Measurements from ENCODE around the gene LHX3. TPM values are rescaled to one million over a fixed set of nuclear protein-coding genes. Genes with fewer than 3 reads are reported as not detected.

Gene LHX3
- total and polyA plus RNA-seq, 8 donors: not detected

GRCh38 chr9:136244969-136245218 is 40.0 kb upstream of the LHX3 start:
- H3K36me3 ChIP-seq: no peaks in the 10 kb centered on the region
- no peaks in the 10 kb centered on the region for H3K27me3 ChIP-seq
- H3K9me3 ChIP-seq: no peaks in the 10 kb centered on the region
- peak overlapping the region in 2 of 5 donors; percentile 73 to 75 for H3K27ac ChIP-seq
- peak overlapping the region; percentile 80 to 97 (median 88) for H3K4me3 ChIP-seq
- WGBS, 5 donors: 1 to 6% (median 3%) methylated on average over 6 of the region's 6 CpGs
- TF ChIP-seq POLR2AphosphoS5 (IDR thresholded peaks at IDR 0.05) (no peak), EP300 (IDR thresholded peaks at IDR 0.05) (no peak), POLR2A (IDR thresholded peaks at IDR 0.05) (no peak)
- TF ChIP-seq, protein P1, sequence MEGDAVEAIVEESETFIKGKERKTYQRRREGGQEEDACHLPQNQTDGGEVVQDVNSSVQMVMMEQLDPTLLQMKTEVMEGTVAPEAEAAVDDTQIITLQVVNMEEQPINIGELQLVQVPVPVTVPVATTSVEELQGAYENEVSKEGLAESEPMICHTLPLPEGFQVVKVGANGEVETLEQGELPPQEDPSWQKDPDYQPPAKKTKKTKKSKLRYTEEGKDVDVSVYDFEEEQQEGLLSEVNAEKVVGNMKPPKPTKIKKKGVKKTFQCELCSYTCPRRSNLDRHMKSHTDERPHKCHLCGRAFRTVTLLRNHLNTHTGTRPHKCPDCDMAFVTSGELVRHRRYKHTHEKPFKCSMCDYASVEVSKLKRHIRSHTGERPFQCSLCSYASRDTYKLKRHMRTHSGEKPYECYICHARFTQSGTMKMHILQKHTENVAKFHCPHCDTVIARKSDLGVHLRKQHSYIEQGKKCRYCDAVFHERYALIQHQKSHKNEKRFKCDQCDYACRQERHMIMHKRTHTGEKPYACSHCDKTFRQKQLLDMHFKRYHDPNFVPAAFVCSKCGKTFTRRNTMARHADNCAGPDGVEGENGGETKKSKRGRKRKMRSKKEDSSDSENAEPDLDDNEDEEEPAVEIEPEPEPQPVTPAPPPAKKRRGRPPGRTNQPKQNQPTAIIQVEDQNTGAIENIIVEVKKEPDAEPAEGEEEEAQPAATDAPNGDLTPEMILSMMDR (IDR thresholded peaks at IDR 0.05): no peak
- no peak for DNase-seq
- H3K4me1 ChIP-seq: peaks cover 13 to 43% (median 35%) of the 10 kb centered on the region in 4 donors
- intact Hi-C loops (cut with DNase I; ENCODE audit: low total_unique reads): no loop called here

GRCh38 chr9:136244122-136244968 is 39.4 kb upstream of the LHX3 start:
- WGBS, 5 donors: 30 to 38% (median 37%) methylated on average over 11 of the region's 11 CpGs
- H3K27ac ChIP-seq: no peak overlapping the region

DNA sequence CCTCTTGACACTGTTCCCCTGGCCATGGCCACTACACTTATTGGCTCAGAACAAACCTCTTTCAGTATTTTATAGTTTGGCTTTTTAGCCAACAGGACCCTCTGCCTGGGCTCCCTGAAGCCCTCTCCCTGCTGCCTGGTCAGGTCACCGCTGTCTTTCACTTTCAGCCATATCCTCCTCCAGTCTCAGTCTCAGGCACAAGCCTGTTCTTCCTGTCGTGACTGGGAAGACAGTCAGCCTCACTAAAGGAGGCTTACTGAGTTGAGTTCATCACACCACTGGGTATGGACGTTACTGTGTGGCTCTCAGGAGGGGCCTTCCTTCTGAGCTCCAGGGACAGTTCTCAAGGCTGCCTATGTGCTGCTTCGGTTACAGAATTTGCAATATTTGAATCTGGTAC is 38.7 kb upstream of the LHX3 start:
- Histone ChIP-seq H3K36me3 (no peaks in the 10 kb centered on the region), H3K27me3 (no peaks in the 10 kb centered on the region), H3K4me3 (no peak overlapping the region), H3K9me3 (no peaks in the 10 kb centered on the region), H3K27ac (no peak overlapping the region), H3K4me1 (peaks cover 14 to 56% (median 43%) of the 10 kb centered on the region in 4 donors)
- no peak for DNase-seq
- WGBS, 5 donors: 74 to 85% (median 78%) methylated on average over 4 of the region's 4 CpGs
- intact Hi-C loops (cut with DNase I; ENCODE audit: low total_unique reads): no loop called here
- TF ChIP-seq EP300 (IDR thresholded peaks at IDR 0.05) (no peak), POLR2A (IDR thresholded peaks at IDR 0.05) (no peak), POLR2AphosphoS5 (IDR thresholded peaks at IDR 0.05) (no peak)
- TF ChIP-seq, protein P1 (IDR thresholded peaks at IDR 0.05): no peak

More at GRCh38 chr9:136244122-136244968, 39.4 kb upstream of the LHX3 start:
- intact Hi-C loops (cut with DNase I; ENCODE audit: low total_unique reads): no loop called here
- Histone ChIP-seq H3K9me3 (no peaks in the 10 kb centered on the region), H3K36me3 (no peaks in the 10 kb centered on the region), H3K27me3 (no peaks in the 10 kb centered on the region), H3K4me1 (peaks cover 14 to 49% (median 40%) of the 10 kb centered on the region in 4 donors), H3K4me3 (peak overlapping the region; percentile 80 to 97 (median 88))
- DNase-seq: peak in 1 of 2 donors; percentile 44
- TF ChIP-seq POLR2A (IDR thresholded peaks at IDR 0.05) (no peak), POLR2AphosphoS5 (IDR thresholded peaks at IDR 0.05) (no peak), EP300 (IDR thresholded peaks at IDR 0.05) (no peak)
- TF ChIP-seq, protein P1 (IDR thresholded peaks at IDR 0.05): no peak

DNA sequence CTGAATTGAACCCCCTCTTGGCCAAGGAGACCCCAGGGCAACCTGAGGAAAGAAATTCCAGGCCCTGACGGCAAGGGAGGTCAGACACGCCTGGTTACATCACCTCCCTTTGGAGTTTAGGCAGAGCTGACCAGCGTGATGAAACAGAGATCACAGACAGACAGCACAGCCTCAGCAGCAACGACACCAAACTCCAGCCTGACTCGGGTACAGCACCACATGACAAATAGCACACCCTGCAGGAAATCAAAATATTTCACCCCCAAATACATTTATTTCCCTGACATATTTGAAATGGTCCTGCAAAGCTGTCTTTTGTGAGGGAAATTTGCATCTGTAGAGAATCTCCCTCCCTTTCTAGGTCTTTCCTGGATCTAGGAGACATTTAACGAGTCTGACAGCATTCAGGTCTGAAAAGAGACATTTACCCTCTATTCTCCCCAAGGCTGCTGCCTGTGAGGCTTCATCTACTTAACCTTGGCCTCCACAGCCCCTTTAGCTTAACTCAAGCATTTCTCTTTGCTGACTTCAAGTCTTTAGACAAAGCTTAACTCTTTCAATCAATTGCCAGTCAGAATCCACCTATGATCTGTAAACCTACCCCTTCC is 38.1 kb upstream of the LHX3 start:
- no peak for TF ChIP-seq POLR2AphosphoS5 (IDR thresholded peaks at IDR 0.05)
- TF ChIP-seq, protein P1 (IDR thresholded peaks at IDR 0.05): no peak
- no peak for TF ChIP-seq EP300 (IDR thresholded peaks at IDR 0.05)
- H3K9me3 ChIP-seq: no peaks in the 10 kb centered on the region
- H3K36me3 ChIP-seq: no peaks in the 10 kb centered on the region
- H3K4me3 ChIP-seq: no peak overlapping the region
- peaks cover 14 to 62% (median 43%) of the 10 kb centered on the region in 4 donors for H3K4me1 ChIP-seq
- intact Hi-C loops (cut with DNase I; ENCODE audit: low total_unique reads): no loop called here
- DNase-seq: no peak
- no peaks in the 10 kb centered on the region for H3K27me3 ChIP-seq
- H3K27ac ChIP-seq: no peak overlapping the region
- WGBS, 5 donors: 71 to 75% (median 73%) methylated on average over 6 of the region's 6 CpGs

Data from stomach (tissue), 9 donors.